Coronary artery (tissue), 2 donors: ENCODE data around the gene MRPL54.

Experiments used
- DNase-seq: peaks from one replicate; pipeline ENCODE4 v3.0.0-alpha.2; 2017; ENCODE audit warnings: low spot score
- H3K27ac ChIP-seq, 2 donors: fragments of 200-600 bp; sonication (generic); one replicate each; pipeline ENCODE4 v1.5.1; 2016 to 2019
- H3K4me3 ChIP-seq: fragments of 200-600 bp; sonication (generic); 2 replicates; pipeline ENCODE4 v1.5.1; 2016; ENCODE audit warnings: mild to moderate bottlenecking, moderate library complexity
- TF ChIP-seq, protein P1 (sequence below): fragments of 200-600 bp; sonication (generic); IDR thresholded peaks from one replicate; pipeline ENCODE4 v1.5.1; 2019; ENCODE audit warnings: antibody characterized with exemption

MRPL54 gene

DNA sequence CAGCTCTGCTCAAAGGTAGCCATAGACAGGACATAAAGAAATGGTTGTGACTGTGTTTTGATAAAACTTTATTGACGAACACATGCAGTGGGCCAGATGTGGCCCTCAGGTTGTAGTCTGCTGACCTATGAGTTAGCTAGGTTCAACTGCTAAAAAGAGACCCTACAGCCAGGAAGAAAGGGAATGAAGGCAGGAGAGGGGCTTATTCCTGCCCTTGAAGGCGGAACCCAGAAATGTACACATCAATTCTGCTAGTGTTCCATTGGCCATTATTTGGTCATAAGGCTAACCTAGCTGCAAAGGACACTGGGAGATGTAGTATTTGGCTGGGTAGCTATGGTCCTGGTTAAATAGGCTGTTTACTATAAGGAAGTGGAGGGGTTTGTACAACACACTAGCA, 19.0 kb upstream of the MRPL54 start:
- Histone ChIP-seq H3K27ac (no peak overlapping the region), H3K4me3 (no peak overlapping the region)
- TF ChIP-seq, protein P1, sequence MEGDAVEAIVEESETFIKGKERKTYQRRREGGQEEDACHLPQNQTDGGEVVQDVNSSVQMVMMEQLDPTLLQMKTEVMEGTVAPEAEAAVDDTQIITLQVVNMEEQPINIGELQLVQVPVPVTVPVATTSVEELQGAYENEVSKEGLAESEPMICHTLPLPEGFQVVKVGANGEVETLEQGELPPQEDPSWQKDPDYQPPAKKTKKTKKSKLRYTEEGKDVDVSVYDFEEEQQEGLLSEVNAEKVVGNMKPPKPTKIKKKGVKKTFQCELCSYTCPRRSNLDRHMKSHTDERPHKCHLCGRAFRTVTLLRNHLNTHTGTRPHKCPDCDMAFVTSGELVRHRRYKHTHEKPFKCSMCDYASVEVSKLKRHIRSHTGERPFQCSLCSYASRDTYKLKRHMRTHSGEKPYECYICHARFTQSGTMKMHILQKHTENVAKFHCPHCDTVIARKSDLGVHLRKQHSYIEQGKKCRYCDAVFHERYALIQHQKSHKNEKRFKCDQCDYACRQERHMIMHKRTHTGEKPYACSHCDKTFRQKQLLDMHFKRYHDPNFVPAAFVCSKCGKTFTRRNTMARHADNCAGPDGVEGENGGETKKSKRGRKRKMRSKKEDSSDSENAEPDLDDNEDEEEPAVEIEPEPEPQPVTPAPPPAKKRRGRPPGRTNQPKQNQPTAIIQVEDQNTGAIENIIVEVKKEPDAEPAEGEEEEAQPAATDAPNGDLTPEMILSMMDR = no peak
- DNase-seq = no peak

DNA sequence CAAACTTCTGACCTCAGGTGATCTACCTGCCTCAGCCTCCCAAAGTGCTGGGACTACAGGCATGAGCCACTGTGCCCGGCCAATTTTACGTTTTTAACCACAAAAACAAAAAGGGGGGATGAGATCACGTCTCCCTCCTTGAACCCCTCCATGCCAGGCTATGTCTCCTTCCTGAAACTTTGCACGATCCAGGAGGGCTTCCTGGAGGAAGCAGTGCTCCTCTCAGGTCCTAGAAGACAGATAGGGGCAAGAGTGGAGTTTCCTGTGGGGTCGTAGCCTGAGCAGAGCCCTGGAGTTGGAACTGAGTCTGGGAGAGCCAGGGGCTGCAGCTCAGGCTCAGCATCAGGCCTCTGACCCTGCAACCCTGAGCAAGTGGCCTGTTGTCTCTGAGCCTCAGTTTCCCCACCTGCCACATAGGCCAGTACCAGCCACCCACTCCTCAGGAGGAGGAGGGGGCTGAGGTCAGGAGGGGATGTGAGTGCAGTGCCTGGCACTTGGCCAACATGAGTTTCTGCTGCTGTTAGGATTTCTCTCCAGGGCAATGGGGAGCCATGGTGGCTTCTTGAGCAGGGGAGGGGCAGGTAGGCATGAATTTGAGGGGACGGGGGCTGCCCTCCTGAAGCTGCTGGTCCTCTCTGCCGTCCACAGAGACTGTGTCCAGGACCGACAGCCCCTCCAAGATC, 17.0 kb upstream of the MRPL54 start:
- Histone ChIP-seq H3K4me3 (no peak overlapping the region), H3K27ac (no peak overlapping the region)
- DNase-seq = no peak
- TF ChIP-seq, protein P1 = no peak

DNA sequence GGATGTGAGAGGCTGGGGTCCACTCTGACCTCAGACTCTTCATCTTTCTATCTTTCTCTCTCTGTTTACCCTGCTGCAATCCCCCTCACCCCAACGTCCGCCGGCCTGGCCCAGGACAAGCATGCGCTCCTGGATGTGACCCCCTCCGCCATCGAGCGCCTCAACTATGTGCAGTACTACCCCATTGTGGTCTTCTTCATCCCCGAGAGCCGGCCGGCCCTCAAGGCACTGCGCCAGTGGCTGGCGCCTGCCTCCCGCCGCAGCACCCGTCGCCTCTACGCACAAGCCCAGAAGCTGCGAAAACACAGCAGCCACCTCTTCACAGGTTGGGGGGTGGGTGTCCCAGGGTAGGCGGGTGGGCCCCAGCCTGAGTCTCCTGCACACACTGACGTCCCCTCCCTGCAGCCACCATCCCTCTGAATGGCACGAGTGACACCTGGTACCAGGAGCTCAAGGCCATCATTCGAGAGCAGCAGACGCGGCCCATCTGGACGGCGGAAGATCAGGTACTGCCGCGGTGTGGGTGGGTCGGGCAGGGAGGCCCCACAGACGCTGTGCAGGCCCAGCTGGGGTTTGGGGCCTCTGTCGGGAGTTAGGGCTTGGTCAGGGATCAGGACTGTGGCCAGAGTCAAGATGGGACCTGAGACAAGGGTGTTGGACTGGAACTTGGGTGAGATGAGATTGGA, 16.0 kb upstream of the MRPL54 start:
- DNase-seq = no peak
- no peak overlapping the region for H3K4me3 ChIP-seq
- no peak overlapping the region for H3K27ac ChIP-seq
- TF ChIP-seq, protein P1 = no peak

DNA sequence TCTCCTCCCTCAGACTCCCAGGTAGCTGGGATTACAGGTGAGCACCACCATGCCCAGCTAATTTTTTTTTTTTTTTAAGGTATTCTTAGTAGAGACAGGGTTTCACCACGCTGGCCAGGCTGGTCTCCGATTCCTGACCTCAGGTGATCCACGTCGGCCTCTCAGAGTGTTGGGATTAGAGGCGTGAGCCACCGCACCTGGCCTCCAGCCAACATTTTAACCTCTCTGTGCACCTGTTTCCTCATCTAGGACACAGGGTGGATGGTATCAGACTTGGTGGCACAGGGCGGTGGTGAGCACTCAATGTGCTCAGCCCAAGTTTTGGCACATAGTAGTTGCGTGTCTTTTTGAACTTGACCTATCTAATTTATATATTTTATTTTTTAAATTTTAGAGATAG, 13.5 kb upstream of the MRPL54 start:
- Histone ChIP-seq H3K4me3 (no peak overlapping the region), H3K27ac (no peak overlapping the region)
- TF ChIP-seq, protein P1 = no peak
- no peak for DNase-seq

DNA sequence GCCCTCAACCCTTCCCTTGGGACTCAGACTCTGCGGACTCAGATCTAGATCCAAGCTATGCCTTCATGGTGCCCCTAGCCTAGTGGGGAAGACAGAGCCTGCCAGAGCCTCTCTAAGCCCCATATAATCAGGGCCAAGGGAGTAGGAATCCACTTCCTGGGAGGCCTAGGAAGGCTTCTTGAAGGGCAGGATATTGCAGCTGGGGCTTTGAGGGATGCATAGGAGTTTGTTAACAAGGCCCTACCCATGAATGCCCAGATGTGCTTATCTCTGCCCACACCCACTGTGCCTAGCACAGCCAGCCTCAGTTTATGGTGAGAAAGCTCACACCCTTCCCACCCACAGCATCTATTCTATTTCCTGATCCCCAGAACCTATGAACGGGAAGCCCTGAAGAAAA, 12.3 kb upstream of the MRPL54 start:
- DNase-seq = no peak
- TF ChIP-seq, protein P1 = no peak

DNA sequence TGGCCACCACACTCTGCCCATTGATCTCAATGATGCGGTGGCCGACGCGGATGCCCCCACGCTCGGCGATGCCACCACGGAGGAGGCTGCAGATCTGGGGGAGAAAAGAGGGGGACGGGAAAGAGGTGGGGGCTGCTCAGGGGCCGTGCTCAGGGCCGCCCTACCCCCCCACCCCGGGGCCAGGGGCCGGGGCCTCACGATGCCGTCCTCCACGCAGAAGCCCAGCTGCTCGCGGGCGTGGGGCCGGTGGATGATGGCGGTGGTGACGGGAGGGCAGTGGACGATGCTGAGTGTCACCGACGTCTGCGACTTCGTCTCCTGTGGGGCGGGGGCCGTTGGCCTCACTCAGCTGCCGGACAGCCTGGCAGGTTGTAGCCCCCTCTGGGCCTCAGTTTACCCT, 11.2 kb upstream of the MRPL54 start:
- no peak overlapping the region for H3K4me3 ChIP-seq
- TF ChIP-seq, protein P1 = no peak
- no peak for DNase-seq
- no peak overlapping the region for H3K27ac ChIP-seq

More for the DNA sequence above, 12.3 kb upstream of the MRPL54 start:
- no peak overlapping the region for H3K4me3 ChIP-seq
- no peak overlapping the region for H3K27ac ChIP-seq

DNA sequence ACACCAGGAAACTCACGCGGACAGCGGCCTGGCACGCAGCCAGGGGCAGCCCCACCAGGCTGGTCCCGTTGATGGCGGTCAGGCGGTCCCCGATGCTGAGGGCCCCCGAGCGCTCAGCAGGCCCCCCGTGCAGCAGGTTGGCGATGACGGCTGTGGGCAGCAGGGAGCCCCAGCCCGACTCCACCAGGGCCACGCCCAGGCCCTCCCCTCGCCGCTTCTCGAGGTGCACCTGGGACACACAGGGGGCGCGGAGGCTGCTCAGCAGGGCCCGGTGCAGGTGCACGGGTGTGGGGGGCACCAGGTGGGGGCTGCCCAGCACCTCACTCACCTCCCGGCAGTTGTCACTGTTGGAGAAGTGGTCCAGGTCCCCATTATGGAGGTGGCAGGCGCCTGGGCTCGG, 10.0 kb upstream of the MRPL54 start:
- Histone ChIP-seq H3K27ac (no peak overlapping the region), H3K4me3 (no peak overlapping the region)
- DNase-seq = no peak
- TF ChIP-seq, protein P1 = no peak
